Peyer's patch (tissue), 4 donors: ENCODE data around the gene CFAP97D2. TPM values are rescaled to one million over a fixed set of nuclear protein-coding genes. Genes with fewer than 3 reads are reported as not detected.

Experiments
- DNase-seq, 3 donors: peaks; one replicate each; pipeline ENCODE4 v3.0.0-alpha.2; 2017 to 2019
- H3K27ac ChIP-seq, 4 donors: fragments of 200-600 bp; sonication (generic); one replicate each; pipeline ENCODE4 v1.5.1; 2016 to 2019
- H3K27me3 ChIP-seq, 2 donors: fragments of 200-600 bp; sonication (generic); one replicate each; pipeline ENCODE4 v1.5.1; 2019
- H3K36me3 ChIP-seq, 3 donors: fragments of 200-600 bp; sonication (generic); one replicate each; pipeline ENCODE4 v1.5.1; 2016 to 2019
- H3K4me1 ChIP-seq, 4 donors: fragments of 200-600 bp; sonication (generic); one replicate each; pipeline ENCODE4 v1.5.1; 2016 to 2019
- H3K4me3 ChIP-seq, 4 donors: fragments of 200-600 bp; sonication (generic); 1 replicate in 3 of 4; 2 replicates in 1 of 4; pipeline ENCODE4 v1.5.1; 2016 to 2019; ENCODE audit warnings: mild to moderate bottlenecking in 1 of 4
- H3K9me3 ChIP-seq, 4 donors: fragments of 200-600 bp; sonication (generic); one replicate each; pipeline ENCODE4 v1.5.1; 2016 to 2019; ENCODE audit warnings: mild to moderate bottlenecking in 1 of 4
- CTCF ChIP-seq, 6 experiments: fragments of 450-650 bp in 4 of 6; fragments of 200-600 bp in 2 of 6; sonication (generic) in 1 of 6; IDR thresholded peaks; one replicate each; pipeline ENCODE4 v1.5.1; 2017 to 2019; ENCODE audit warnings: antibody characterized with exemption in 6 of 6, mild to moderate bottlenecking in 3 of 6, moderate library complexity in 1 of 6
- POLR2A ChIP-seq, 2 donors: fragments of 450-650 bp; IDR thresholded peaks; one replicate each; pipeline ENCODE4 v1.5.1; 2017; ENCODE audit warnings: antibody characterized with exemption in 2 of 2, mild to moderate bottlenecking in 2 of 2, moderate library complexity in 2 of 2
- total RNA-seq, 4 donors: library from RNA; depleted of rRNA; stranded (reverse); fragments of >200 nt; gene quantifications; one replicate each; pipeline ENCODE4 v1.1.0, GENCODE V29; 2016

Gene CFAP97D2
- total RNA-seq, 4 donors from 2014 or later, result not detected

GRCh38 chr13:114234645-114235421 is 55.8 kb downstream of the CFAP97D2 start, which contains the start of gene CDC16:
Gene CDC16, plus strand, starts transcription at chr13:114234897. Its CDS starts 188 bp downstream, at chr13:114235085.
- peaks cover 0 to 31% (median 0%) of the 10 kb centered on the region in 3 donors for H3K36me3 ChIP-seq
- DNase-seq, result peak; percentile 90 to 97 (median 96)
- peak within 1 kb of the TSS; percentile 74 to 90 (median 88) for H3K4me3 ChIP-seq
- H3K4me1 ChIP-seq, result peaks cover 0 to 12% (median 6%) of the 10 kb centered on the region in 4 donors
- peak within 1 kb of the TSS; percentile 79 to 95 (median 94) for H3K27ac ChIP-seq
- TF ChIP-seq CTCF (IDR thresholded peaks at IDR 0.05) (peak in 4 of 6 experiments; percentile 25 to 65 (median 64)), POLR2A (IDR thresholded peaks at IDR 0.05) (peak; percentile 47 to 77)
- no peaks in the 10 kb centered on the region for H3K9me3 ChIP-seq
- H3K27me3 ChIP-seq, result no peaks in the 10 kb centered on the region

GRCh38 chr13:114235697-114236096 is 56.6 kb downstream of the CFAP97D2 start:
- Histone ChIP-seq H3K4me3 (peak overlapping the region; percentile 74 to 90 (median 88)), H3K4me1 (peaks cover 0 to 12% (median 6%) of the 10 kb centered on the region in 4 donors), H3K27ac (peak overlapping the region in 3 of 4 donors; percentile 93 to 95 (median 94)), H3K9me3 (no peaks in the 10 kb centered on the region), H3K36me3 (peaks cover 0 to 40% (median 0%) of the 10 kb centered on the region in 3 donors), H3K27me3 (no peaks in the 10 kb centered on the region)
- DNase-seq, result no peak
- TF ChIP-seq CTCF (IDR thresholded peaks at IDR 0.05) (no peak), POLR2A (IDR thresholded peaks at IDR 0.05) (no peak)

- no peak for DNase-seq
- H3K27ac ChIP-seq, result no peak overlapping the region
- peaks cover 0 to 12% (median 6%) of the 10 kb centered on the region in 4 donors for H3K4me1 ChIP-seq
- no peaks in the 10 kb centered on the region for H3K27me3 ChIP-seq
- H3K9me3 ChIP-seq, result no peaks in the 10 kb centered on the region
- no peak for TF ChIP-seq CTCF (IDR thresholded peaks at IDR 0.05)
- no peak for TF ChIP-seq POLR2A (IDR thresholded peaks at IDR 0.05)
- peak overlapping the region in 1 of 4 donors; percentile 90 for H3K4me3 ChIP-seq
- H3K36me3 ChIP-seq, result peaks cover 0 to 45% (median 0%) of the 10 kb centered on the region in 3 donors
Observed at GRCh38 chr13:114236227-114236626, 57.2 kb downstream of the CFAP97D2 start.

- Histone ChIP-seq H3K4me3 (no peak overlapping the region), H3K36me3 (peaks cover 0 to 59% (median 0%) of the 10 kb centered on the region in 3 donors), H3K4me1 (peaks cover 0 to 12% (median 6%) of the 10 kb centered on the region in 4 donors), H3K9me3 (no peaks in the 10 kb centered on the region), H3K27ac (no peak overlapping the region), H3K27me3 (no peaks in the 10 kb centered on the region)
- no peak for DNase-seq
- no peak for TF ChIP-seq CTCF (IDR thresholded peaks at IDR 0.05)
- TF ChIP-seq POLR2A (IDR thresholded peaks at IDR 0.05), result no peak
Observed at GRCh38 chr13:114237415-114238112, 58.5 kb downstream of the CFAP97D2 start.

GRCh38 chr13:114241918-114242317 is 62.9 kb downstream of the CFAP97D2 start:
- DNase-seq, result no peak
- TF ChIP-seq CTCF (IDR thresholded peaks at IDR 0.05) (no peak), POLR2A (IDR thresholded peaks at IDR 0.05) (no peak)
- no peak overlapping the region for H3K4me3 ChIP-seq
- no peaks in the 10 kb centered on the region for H3K4me1 ChIP-seq
- no peaks in the 10 kb centered on the region for H3K27me3 ChIP-seq
- peaks cover 0 to 100% (median 3%) of the 10 kb centered on the region in 3 donors for H3K36me3 ChIP-seq
- H3K9me3 ChIP-seq, result no peaks in the 10 kb centered on the region
- H3K27ac ChIP-seq, result no peak overlapping the region
